HepG2 (cell line): ENCODE results near the gene PNKD. TPM values are rescaled to one million over a fixed set of nuclear protein-coding genes. Genes with fewer than 3 reads are reported as not detected.

Experiments used
- AFF4 ChIP-seq: sonication (generic); formaldehyde crosslinking; IDR thresholded peaks from 2 replicates; pipeline ENCODE4 v1.4.0; 2020; ENCODE audit warnings: missing genetic modification reagents
- GTF2F1 ChIP-seq: fragments of 150-350 bp; IDR thresholded peaks from 2 replicates; pipeline ENCODE4 v1.6.1; 2014; ENCODE audit warnings: low read length
- HNF1A ChIP-seq, 2 experiments: sonication (generic) in 1 of 2; formaldehyde crosslinking in 1 of 2; IDR thresholded peaks; 2 replicates each; pipeline versions ENCODE4 v1.4.0 to v1.6.1; 2016 to 2020; ENCODE audit warnings: borderline replicate concordance in 1 of 2, low read depth in 1 of 2, mild to moderate bottlenecking in 1 of 2, missing genetic modification reagents in 1 of 2
- HNF1B ChIP-seq: sonication (generic); formaldehyde crosslinking; IDR thresholded peaks from 2 replicates; pipeline ENCODE4 v1.5.1; 2020; ENCODE audit warnings: mild to moderate bottlenecking, moderate library complexity, missing genetic modification reagents
- KLF15 ChIP-seq: sonication (generic); formaldehyde crosslinking; IDR thresholded peaks from 2 replicates; pipeline ENCODE4 v1.8.1; 2023; ENCODE audit warnings: borderline replicate concordance, mild to moderate bottlenecking, inconsistent platforms, missing genetic modification reagents, mixed read lengths
- SP2 ChIP-seq: sonication (generic); formaldehyde crosslinking; IDR thresholded peaks from 2 replicates; pipeline ENCODE4 v1.5.1; 2020; ENCODE audit warnings: mild to moderate bottlenecking, missing genetic modification reagents
- ZNF20 ChIP-seq: sonication (generic); formaldehyde crosslinking; IDR thresholded peaks from 2 replicates; pipeline ENCODE4 v1.4.0; 2020; ENCODE audit warnings: mild to moderate bottlenecking, moderate library complexity, missing genetic modification reagents
- ZNF335 ChIP-seq: sonication (generic); formaldehyde crosslinking; IDR thresholded peaks from 2 replicates; pipeline ENCODE4 v1.4.0; 2020; ENCODE audit warnings: missing genetic modification reagents
- ZNF614 ChIP-seq: IDR thresholded peaks from 2 replicates; pipeline ENCODE4 v1.6.1; 2018; ENCODE audit warnings: missing biosample characterization, missing genetic modification reagents, inconsistent platforms, borderline replicate concordance
- polyA plus RNA-seq, 8 experiments: library from polyadenylated mRNA; depleted of rRNA in 3 of 8; stranded (reverse) in 7 of 8; unstranded in 1 of 8; fragments of >200 nt; fragmentation: Illumina TruSeq in 4 of 8; extraction: Trizol in 4 of 8; gene quantifications; 2 replicates each; pipeline versions ENCODE4 v1.2.1 to v1.2.3, GENCODE V29; 2011 to 2016; ENCODE audit warnings: low read depth in 4 of 8, missing spikeins in 1 of 8, mixed read lengths in 1 of 8; ENCODE audit not compliant: insufficient read depth in 1 of 8
- total RNA-seq, 5 experiments: library from RNA; depleted of rRNA; stranded (reverse); fragments of >200 nt; fragmentation: Illumina TruSeq; extraction: Trizol; gene quantifications; 2 replicates each; pipeline ENCODE4 v1.2.3, GENCODE V29; 2016; ENCODE audit warnings: low read depth in 1 of 5
- TF ChIP-seq, protein P1 (sequence below): sonication (generic); formaldehyde crosslinking; IDR thresholded peaks from 2 replicates; pipeline ENCODE4 v1.9.0; 2022; ENCODE audit warnings: missing genetic modification reagents, mild to moderate bottlenecking, borderline replicate concordance
- TF ChIP-seq, protein P2 (sequence below): sonication (generic); formaldehyde crosslinking; IDR thresholded peaks from 2 replicates; pipeline ENCODE4 v1.8.0; 2023; ENCODE audit warnings: mild to moderate bottlenecking, missing genetic modification reagents
- TF ChIP-seq, protein P3 (sequence below): IDR thresholded peaks from 2 replicates; pipeline ENCODE4 v1.6.1; 2016; ENCODE audit warnings: missing compliant biosample characterization, missing genetic modification reagents, borderline replicate concordance

The PNKD gene
- total and polyA plus RNA-seq, 2 of the 13 experiments (the other 11 are each of a cell fraction or from before 2014, with no cell fraction given) = 55.9 to 80.4 TPM

GRCh38 chr2:218322768-218323525, 52.6 kb downstream of the PNKD start (continued):
- TF ChIP-seq AFF4 (no peak), SP2 (CRISPR knock-in tag) (no peak), HNF1B (CRISPR knock-in tag) (peak; percentile 86), GTF2F1 (peak; percentile 91; the same call in 1 of the 2 replicates), ZNF335 (CRISPR knock-in tag) (no peak), KLF15 (CRISPR knock-in tag) (peak; percentile 7; the same call in 1 of the 2 replicates), ZNF614 (CRISPR knock-in tag) (peak; percentile 75; the same call in 1 of the 2 replicates), ZNF20 (no peak), HNF1A (IDR thresholded peaks at IDR 0.05; ENCODE audit: low read depth) (no peak), HNF1A (CRISPR knock-in tag; IDR thresholded peaks at IDR 0.05; ENCODE audit: borderline replicate concordance) (no peak)
- TF ChIP-seq, protein P1, sequence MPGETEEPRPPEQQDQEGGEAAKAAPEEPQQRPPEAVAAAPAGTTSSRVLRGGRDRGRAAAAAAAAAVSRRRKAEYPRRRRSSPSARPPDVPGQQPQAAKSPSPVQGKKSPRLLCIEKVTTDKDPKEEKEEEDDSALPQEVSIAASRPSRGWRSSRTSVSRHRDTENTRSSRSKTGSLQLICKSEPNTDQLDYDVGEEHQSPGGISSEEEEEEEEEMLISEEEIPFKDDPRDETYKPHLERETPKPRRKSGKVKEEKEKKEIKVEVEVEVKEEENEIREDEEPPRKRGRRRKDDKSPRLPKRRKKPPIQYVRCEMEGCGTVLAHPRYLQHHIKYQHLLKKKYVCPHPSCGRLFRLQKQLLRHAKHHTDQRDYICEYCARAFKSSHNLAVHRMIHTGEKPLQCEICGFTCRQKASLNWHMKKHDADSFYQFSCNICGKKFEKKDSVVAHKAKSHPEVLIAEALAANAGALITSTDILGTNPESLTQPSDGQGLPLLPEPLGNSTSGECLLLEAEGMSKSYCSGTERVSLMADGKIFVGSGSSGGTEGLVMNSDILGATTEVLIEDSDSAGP (CRISPR knock-in tag) = peak; percentile 69
- TF ChIP-seq, protein P2, sequence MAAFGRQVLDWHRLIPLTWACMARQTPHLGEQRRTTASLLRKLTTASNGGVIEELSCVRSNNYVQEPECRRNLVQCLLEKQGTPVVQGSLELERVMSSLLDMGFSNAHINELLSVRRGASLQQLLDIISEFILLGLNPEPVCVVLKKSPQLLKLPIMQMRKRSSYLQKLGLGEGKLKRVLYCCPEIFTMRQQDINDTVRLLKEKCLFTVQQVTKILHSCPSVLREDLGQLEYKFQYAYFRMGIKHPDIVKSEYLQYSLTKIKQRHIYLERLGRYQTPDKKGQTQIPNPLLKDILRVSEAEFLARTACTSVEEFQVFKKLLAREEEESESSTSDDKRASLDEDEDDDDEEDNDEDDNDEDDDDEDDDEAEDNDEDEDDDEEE (CRISPR knock-in tag) = no peak
- TF ChIP-seq, protein P3, sequence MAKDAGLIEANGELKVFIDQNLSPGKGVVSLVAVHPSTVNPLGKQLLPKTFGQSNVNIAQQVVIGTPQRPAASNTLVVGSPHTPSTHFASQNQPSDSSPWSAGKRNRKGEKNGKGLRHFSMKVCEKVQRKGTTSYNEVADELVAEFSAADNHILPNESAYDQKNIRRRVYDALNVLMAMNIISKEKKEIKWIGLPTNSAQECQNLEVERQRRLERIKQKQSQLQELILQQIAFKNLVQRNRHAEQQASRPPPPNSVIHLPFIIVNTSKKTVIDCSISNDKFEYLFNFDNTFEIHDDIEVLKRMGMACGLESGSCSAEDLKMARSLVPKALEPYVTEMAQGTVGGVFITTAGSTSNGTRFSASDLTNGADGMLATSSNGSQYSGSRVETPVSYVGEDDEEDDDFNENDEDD (CRISPR knock-in tag) = peak; percentile 62; the same call in 1 of the 2 replicates
